ENCODE measurements around the gene HES5. TPM values are rescaled to one million over a fixed set of nuclear protein-coding genes. Genes with fewer than 3 reads are reported as not detected.

Gene HES5
- total and polyA plus RNA-seq, 2 of the 13 experiments (the other 11 are each of a cell fraction or from before 2014, with no cell fraction given) = not detected

- TF ChIP-seq GABPA (IDR thresholded peaks at IDR 0.05; ENCODE audit: low read depth, low read length) = no peak
- peak; percentile 51; the same call in 1 of the 2 replicates for TF ChIP-seq GABPA (CRISPR knock-in tag; IDR thresholded peaks at IDR 0.05; ENCODE audit: low read depth)
- TF ChIP-seq ZNF17 (CRISPR knock-in tag; IDR thresholded peaks at IDR 0.05) = no peak
- TF ChIP-seq FOXM1 (CRISPR knock-in tag; IDR thresholded peaks at IDR 0.05) = no peak
- TF ChIP-seq, protein P1, sequence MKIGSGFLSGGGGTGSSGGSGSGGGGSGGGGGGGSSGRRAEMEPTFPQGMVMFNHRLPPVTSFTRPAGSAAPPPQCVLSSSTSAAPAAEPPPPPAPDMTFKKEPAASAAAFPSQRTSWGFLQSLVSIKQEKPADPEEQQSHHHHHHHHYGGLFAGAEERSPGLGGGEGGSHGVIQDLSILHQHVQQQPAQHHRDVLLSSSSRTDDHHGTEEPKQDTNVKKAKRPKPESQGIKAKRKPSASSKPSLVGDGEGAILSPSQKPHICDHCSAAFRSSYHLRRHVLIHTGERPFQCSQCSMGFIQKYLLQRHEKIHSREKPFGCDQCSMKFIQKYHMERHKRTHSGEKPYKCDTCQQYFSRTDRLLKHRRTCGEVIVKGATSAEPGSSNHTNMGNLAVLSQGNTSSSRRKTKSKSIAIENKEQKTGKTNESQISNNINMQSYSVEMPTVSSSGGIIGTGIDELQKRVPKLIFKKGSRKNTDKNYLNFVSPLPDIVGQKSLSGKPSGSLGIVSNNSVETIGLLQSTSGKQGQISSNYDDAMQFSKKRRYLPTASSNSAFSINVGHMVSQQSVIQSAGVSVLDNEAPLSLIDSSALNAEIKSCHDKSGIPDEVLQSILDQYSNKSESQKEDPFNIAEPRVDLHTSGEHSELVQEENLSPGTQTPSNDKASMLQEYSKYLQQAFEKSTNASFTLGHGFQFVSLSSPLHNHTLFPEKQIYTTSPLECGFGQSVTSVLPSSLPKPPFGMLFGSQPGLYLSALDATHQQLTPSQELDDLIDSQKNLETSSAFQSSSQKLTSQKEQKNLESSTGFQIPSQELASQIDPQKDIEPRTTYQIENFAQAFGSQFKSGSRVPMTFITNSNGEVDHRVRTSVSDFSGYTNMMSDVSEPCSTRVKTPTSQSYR (CRISPR knock-in tag; IDR thresholded peaks at IDR 0.05; ENCODE audit: borderline replicate concordance) = peak; percentile 82; the same call in 1 of the 2 replicates
- TF ChIP-seq, protein P2, sequence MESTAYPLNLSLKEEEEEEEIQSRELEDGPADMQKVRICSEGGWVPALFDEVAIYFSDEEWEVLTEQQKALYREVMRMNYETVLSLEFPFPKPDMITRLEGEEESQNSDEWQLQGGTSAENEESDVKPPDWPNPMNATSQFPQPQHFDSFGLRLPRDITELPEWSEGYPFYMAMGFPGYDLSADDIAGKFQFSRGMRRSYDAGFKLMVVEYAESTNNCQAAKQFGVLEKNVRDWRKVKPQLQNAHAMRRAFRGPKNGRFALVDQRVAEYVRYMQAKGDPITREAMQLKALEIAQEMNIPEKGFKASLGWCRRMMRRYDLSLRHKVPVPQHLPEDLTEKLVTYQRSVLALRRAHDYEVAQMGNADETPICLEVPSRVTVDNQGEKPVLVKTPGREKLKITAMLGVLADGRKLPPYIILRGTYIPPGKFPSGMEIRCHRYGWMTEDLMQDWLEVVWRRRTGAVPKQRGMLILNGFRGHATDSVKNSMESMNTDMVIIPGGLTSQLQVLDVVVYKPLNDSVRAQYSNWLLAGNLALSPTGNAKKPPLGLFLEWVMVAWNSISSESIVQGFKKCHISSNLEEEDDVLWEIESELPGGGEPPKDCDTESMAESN (CRISPR knock-in tag; conservative IDR thresholded peaks at IDR 0.05) = peak; percentile 60; the same call in 1 of the 2 replicates
- 0 out of 2 replicates have a peak, but pooled peaks have one; percentile 55 for TF ChIP-seq PHF20 (CRISPR knock-in tag; IDR thresholded peaks at IDR 0.05)
- peak; percentile 78 for TF ChIP-seq RXRB (CRISPR knock-in tag; IDR thresholded peaks at IDR 0.05; ENCODE audit: borderline replicate concordance)
- TF ChIP-seq JUND (CRISPR knock-in tag; IDR thresholded peaks at IDR 0.05) = 0 out of 2 replicates have a peak, but pooled peaks have one; percentile 28
- TF ChIP-seq, protein P3, sequence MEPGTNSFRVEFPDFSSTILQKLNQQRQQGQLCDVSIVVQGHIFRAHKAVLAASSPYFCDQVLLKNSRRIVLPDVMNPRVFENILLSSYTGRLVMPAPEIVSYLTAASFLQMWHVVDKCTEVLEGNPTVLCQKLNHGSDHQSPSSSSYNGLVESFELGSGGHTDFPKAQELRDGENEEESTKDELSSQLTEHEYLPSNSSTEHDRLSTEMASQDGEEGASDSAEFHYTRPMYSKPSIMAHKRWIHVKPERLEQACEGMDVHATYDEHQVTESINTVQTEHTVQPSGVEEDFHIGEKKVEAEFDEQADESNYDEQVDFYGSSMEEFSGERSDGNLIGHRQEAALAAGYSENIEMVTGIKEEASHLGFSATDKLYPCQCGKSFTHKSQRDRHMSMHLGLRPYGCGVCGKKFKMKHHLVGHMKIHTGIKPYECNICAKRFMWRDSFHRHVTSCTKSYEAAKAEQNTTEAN (CRISPR knock-in tag; conservative IDR thresholded peaks at IDR 0.05) = peak; percentile 36; the same call in 1 of the 2 replicates
- 0 out of 2 replicates have a peak, but pooled peaks have one; percentile 29 for TF ChIP-seq RELA (CRISPR knock-in tag; IDR thresholded peaks at IDR 0.05)
- peak; percentile 63; the same call in 1 of the 2 replicates for TF ChIP-seq ZHX2 (IDR thresholded peaks at IDR 0.05; ENCODE audit: low read depth)
- no peak for TF ChIP-seq ZHX2 (CRISPR knock-in tag; IDR thresholded peaks at IDR 0.05; ENCODE audit: borderline replicate concordance)
- TF ChIP-seq ZGPAT (CRISPR knock-in tag; IDR thresholded peaks at IDR 0.05) = peak; percentile 62
- TF ChIP-seq MLLT10 (CRISPR knock-in tag; IDR thresholded peaks at IDR 0.05) = no peak
These were observed 46.0 kb upstream of the HES5 start (continued) for GRCh38 chr1:2575801-2576663.

All from HepG2 (cell line).